Right cardiac atrium (tissue), 5 donors: ENCODE measurements around the gene BOLA3. TPM values are rescaled to one million over a fixed set of nuclear protein-coding genes. Genes with fewer than 3 reads are reported as not detected.
"Not testable (repeated sequence)": the region's sequence is repeated elsewhere in the genome, so short reads cannot be mapped to it uniquely, and the experiment has no call there.

Source experiments
- ATAC-seq, 2 donors: fragments of 200-7000 bp; cut with Tn5 transposase; one replicate each; pipeline versions ENCODE4 v1.8.0 to v1.9.1; 2020; ENCODE audit warnings: moderate library complexity in 2 of 2, mild to moderate bottlenecking in 1 of 2
- DNase-seq, 3 donors: peaks; one replicate each; pipeline ENCODE4 v3.0.0-alpha.2; 2020
- H3K27ac ChIP-seq: one replicate; pipeline ENCODE4 v1.5.1; 2013; ENCODE audit warnings: mild to moderate bottlenecking, low read length, control low read depth, moderate library complexity
- H3K27me3 ChIP-seq: one replicate; pipeline ENCODE4 v1.6.1; 2013; ENCODE audit not compliant: control insufficient read depth, insufficient read depth
- H3K4me1 ChIP-seq: one replicate; pipeline ENCODE4 v1.6.1; 2013; ENCODE audit warnings: low read length; ENCODE audit not compliant: control insufficient read depth, insufficient read depth
- H3K4me3 ChIP-seq: one replicate; pipeline ENCODE4 v1.5.1; 2013; ENCODE audit warnings: low read length, control low read depth
- H3K9me3 ChIP-seq: one replicate; pipeline ENCODE4 v1.6.1; 2013; ENCODE audit warnings: low read length; ENCODE audit not compliant: control insufficient read depth
- WGBS: extraction: QIAGEN DNeasy Blood & Tissue Kit; methylation state at CpG from one replicate; pipeline ENCODE4 v1.1.7; 2013; 5-methylcytosine and 5-hydroxymethylcytosine counted together
- intact Hi-C, 4 donors: fragments of 100-400 bp; cut with DNase I; formaldehyde crosslinking; loops; one replicate each; pipeline versions ENCODE4 v1.11.0 to v1.14.0; 2022 to 2023
- polyA plus RNA-seq: library from polyadenylated mRNA; stranded (reverse); fragments of 200-250 nt; gene quantifications from one replicate; pipeline ENCODE4 v1.2.3, GENCODE V29; 2013
- total RNA-seq, 4 donors: library from RNA; stranded (reverse); fragmentation: NEBNext Ultra II Directional; extraction: Animal tissue kit (Norgen Biotek cat#: 25700); gene quantifications; one replicate each; pipeline ENCODE4 v1.2.1, GENCODE V29; 2021
- donor health status: healthy with polysubstance abuse.
- donor health status: DM: no; HTN: yes; CAD: no.
- donor health status: DM: no; HTN: no; CAD: no.
- donor health status: DM: no; HTN: yes; CAD: no; lungs with severe emphysema.
- donor health status: DM: yes; HTN: yes; CAD: no.

BOLA3 gene
- total and polyA plus RNA-seq, 5 donors, result 75.5 to 327 (median 106) TPM

GRCh38 chr2:74089816-74090745 is 57.6 kb downstream of the BOLA3 start:
- 95% methylated on average over 26 of the region's 26 CpGs for WGBS
- intact Hi-C loops, result no loop called here
- Histone ChIP-seq H3K9me3 (no peaks in the 10 kb centered on the region), H3K27ac (no peak overlapping the region), H3K27me3 (no peaks in the 10 kb centered on the region), H3K4me3 (no peak overlapping the region), H3K4me1 (no peaks in the 10 kb centered on the region)
- DNase-seq (no peak), ATAC-seq (no peak)

GRCh38 chr2:74088676-74089075 is 59.0 kb downstream of the BOLA3 start:
- H3K4me1 ChIP-seq, intact Hi-C loops, H3K27me3 ChIP-seq, ATAC-seq, H3K27ac ChIP-seq, H3K9me3 ChIP-seq, DNase-seq, H3K4me3 ChIP-seq: not testable (repeated sequence)
- WGBS, result 98% methylated on average over 8 of the region's 8 CpGs

- H3K27me3 ChIP-seq, result no peaks in the 10 kb centered on the region
- no peaks in the 10 kb centered on the region for H3K9me3 ChIP-seq
- H3K4me1 ChIP-seq, result no peaks in the 10 kb centered on the region
- 97% methylated on average over 16 of the region's 16 CpGs for WGBS
- no peak for ATAC-seq
- intact Hi-C loops, result no loop called here
- no peak for DNase-seq
- no peak overlapping the region for H3K27ac ChIP-seq
- no peak overlapping the region for H3K4me3 ChIP-seq
Observed at GRCh38 chr2:74087696-74088095, 60.0 kb downstream of the BOLA3 start.

GRCh38 chr2:74086021-74086420 is 61.7 kb downstream of the BOLA3 start:
- Histone ChIP-seq H3K27me3 (no peaks in the 10 kb centered on the region), H3K27ac (no peak overlapping the region), H3K4me1 (no peaks in the 10 kb centered on the region), H3K4me3 (no peak overlapping the region), H3K9me3 (no peaks in the 10 kb centered on the region)
- intact Hi-C loops, result no loop called here
- WGBS, result 77% methylated on average over 6 of the region's 6 CpGs
- ATAC-seq (no peak), DNase-seq (no peak)

Other genes with a start within 250 kb of the BOLA3 start
- gene DGUOK, start 221.0 kb downstream of the BOLA3 start, total RNA-seq, result 10 to 100 TPM; 20.2 to 29.0 (median 26.7) TPM
- gene DGUOK, start 221.0 kb downstream of the BOLA3 start, polyA plus RNA-seq, result 47.4 TPM
- gene TET3, start 163.0 kb downstream of the BOLA3 start, total RNA-seq, result 1 to 10 TPM; 2.5 to 3.3 (median 2.9) TPM
- 1.1 TPM for gene TET3, start 163.0 kb downstream of the BOLA3 start, polyA plus RNA-seq
- gene MOB1A, start 31.0 kb upstream of the BOLA3 start, total RNA-seq, result 10 to 100 TPM; 54.6 to 78.3 (median 62.8) TPM
- 24.8 TPM for gene MOB1A, start 31.0 kb upstream of the BOLA3 start, polyA plus RNA-seq
- 10 to 100 TPM in 2 of 4 donors, 1 to 10 TPM in 2; 6.7 to 18.0 (median 9.5) TPM for gene MTHFD2, start 50.7 kb upstream of the BOLA3 start, total RNA-seq
- gene MTHFD2, start 50.7 kb upstream of the BOLA3 start, polyA plus RNA-seq, result 8.7 TPM
- gene SLC4A5, start 195.5 kb upstream of the BOLA3 start, total RNA-seq, result 1 to 10 TPM in 3 of 4 donors, under 1 TPM in 1; 0.29 to 2.8 (median 1.1) TPM
- gene SLC4A5, start 195.5 kb upstream of the BOLA3 start, polyA plus RNA-seq, result 0.79 TPM
- 100 to 1,000 TPM; 102 to 131 (median 125) TPM for gene DCTN1, start 232.4 kb upstream of the BOLA3 start, total RNA-seq
- 71.7 TPM for gene DCTN1, start 232.4 kb upstream of the BOLA3 start, polyA plus RNA-seq